HS-5 (cell line): ENCODE measurements around the gene IFT81.
"Not testable (repeated sequence)": the region's sequence is repeated elsewhere in the genome, so short reads cannot be mapped to it uniquely, and the experiment has no call there.

Experiments
- DNase-seq: peaks from one replicate; pipeline ENCODE4 v3.0.0-alpha.2; 2012; ENCODE audit warnings: low read depth

IFT81 gene

DNA sequence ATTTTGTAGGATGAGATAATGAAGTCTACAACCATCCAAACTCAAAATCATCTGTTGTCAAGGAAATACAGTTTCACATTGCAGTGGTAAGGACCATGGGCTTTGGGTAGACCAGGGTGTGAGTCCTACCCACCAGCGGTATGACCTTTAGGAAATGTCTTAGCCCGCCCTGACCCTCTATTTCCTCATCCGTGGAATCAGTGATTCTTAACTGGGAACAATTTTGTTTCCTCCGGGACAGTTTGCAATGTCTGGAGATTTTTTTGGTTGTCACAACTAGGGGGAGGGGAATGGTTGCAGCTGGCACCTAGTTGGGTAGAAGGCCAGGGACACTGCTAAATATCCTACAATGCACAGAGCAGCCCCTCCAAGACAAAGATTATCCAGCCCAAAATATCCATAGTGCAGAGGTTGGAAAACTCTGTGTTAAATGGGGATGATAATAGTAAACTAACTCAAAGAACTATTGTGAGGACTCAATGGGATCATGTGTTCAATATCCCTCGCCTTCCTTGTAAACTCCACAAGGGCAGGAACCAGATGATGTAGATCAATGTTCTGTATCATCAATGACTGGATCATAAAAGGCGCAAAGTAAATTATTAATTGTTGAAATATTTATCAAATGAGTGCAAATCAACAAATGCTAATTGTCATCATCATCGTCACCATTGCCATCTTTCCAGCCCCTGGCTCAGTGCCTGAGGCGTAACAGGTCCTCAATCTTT lies 15.7 kb upstream of the IFT81 start:
- DNase-seq, result no peak

GRCh38 chr12:110109037-110109836 lies 14.9 kb upstream of the IFT81 start:
- DNase-seq, result peak; percentile 91

GRCh38 chr12:110109837-110110535 lies 14.2 kb upstream of the IFT81 start:
- no peak for DNase-seq

DNA sequence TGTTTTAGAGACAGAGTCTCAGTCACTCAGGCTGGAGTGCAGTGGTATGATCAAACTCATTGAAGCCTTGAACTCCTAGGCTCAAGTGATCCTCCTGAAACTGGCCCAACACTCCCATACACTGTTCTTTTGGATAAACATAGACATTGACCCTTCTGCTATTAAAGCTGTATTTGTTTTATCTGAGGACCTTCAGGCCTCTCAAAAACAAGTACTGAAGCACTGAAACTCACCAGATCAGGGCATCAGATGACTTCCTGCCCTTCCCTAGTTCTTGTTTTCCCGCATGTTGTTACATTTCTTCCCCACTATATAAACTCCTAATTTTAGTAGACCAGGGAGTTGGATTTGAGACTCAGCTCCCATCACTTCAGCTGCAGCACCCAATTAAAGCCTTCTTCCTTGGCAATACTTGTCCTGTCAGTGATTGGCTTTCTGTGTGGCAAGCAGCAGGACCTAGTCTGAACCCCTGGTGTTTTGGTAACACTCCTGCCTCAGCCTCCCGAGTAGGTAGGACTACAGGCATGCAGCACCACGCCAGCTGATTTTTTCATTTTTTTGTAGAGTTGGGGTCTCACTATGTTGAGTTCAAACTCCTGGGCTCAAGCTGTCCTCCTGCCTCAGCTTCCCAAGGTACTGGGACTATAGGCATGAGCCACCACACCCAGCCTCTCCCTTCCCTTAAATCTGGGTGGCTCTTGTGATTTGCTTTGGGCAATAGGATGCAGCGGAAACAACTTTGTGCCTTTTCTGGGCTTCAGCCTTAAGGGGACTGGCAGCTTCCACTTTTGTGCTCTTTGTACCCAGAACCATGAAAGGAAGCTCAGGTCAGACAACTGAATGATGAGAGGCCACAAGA lies 12.5 kb upstream of the IFT81 start:
- DNase-seq, result no peak

DNA sequence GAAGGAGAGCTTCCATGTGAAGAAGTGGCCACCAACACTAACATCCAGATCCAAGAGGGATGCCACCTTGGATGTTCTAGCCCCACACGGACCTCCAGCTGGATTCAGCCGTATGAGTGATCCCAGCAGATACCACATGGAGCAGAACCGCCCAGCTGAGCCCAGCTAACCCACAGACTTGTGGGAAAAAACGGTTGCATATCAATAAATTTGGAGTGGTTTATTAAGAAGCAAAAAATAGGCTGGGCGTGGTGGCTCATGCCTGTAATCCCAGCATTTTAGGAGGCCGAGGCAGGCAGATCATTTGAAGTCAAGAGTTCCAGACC lies 11.9 kb upstream of the IFT81 start:
- DNase-seq, result no peak

DNA sequence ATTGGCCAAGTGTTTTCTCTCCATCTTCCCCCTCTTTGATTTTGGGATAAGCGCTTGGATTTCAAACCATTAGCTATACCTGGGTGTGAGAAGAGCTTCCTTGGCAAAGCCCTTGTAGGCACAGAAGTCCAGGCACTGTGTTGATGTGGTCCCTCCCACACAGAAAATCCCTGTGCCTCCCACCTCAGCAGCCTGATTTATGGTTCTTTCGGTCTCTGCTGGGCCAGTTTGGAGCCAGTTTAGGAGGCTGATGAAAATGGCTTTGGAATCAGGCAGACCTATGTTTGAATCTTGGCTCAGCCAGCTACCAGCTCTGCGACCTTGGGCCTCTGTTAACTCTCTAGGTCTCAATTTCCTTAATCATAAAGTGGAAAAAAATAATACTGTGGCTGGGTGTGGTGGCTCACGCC lies 9.6 kb upstream of the IFT81 start:
- DNase-seq, result no peak

DNA sequence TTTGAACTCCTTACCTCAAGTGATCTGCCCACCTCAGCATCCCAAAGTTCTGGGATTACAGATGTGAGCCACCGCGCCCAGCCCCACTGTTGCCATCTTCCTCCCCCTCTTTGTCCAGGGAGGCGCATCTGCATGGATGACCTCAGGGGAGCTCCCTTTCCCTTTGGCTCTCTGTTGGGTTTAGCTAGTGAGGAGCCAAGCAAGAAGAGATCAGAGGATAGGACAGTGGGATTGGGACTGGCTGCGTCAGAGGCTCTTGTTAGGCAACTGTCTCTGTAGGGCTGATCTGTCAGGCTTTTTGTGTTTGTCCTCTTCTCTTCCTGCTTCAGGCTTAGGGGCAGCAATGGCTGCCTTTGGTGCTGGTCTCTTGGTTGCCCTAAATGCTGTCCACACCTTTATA lies 8.5 kb upstream of the IFT81 start:
- no peak for DNase-seq

GRCh38 chr12:110116623-110117022 lies 7.5 kb upstream of the IFT81 start:
- no peak for DNase-seq

- not testable (repeated sequence) for DNase-seq
Measured at GRCh38 chr12:110117210-110117609, 6.9 kb upstream of the IFT81 start.

GRCh38 chr12:110117956-110118685 lies 6.0 kb upstream of the IFT81 start:
- DNase-seq, result no peak

DNA sequence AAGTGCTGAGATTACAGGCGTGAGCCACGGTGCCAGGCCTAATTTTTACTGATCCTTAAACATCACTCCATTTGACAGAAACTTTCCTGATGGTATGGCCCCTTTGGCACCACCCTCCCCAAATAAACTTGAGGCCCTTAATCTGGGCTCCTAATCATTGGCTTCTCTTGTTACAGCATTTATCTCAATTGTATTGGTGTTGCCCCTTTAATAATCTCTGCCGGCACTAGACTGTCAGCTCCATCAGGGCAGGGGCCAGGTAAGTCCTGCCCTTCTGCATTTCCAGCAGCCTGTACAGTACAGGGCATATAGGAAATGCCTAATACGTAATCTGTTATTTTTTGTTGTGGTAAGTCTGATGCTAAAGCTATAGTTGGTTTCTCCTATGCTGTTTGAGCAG lies 1.2 kb upstream of the IFT81 start:
- no peak for DNase-seq

GRCh38 chr12:110123919-110124268 lies 263 bp upstream of the IFT81 start:
- no peak for DNase-seq

GRCh38 chr12:110126557-110126956 lies 2.4 kb downstream of the IFT81 start:
- no peak for DNase-seq

DNA sequence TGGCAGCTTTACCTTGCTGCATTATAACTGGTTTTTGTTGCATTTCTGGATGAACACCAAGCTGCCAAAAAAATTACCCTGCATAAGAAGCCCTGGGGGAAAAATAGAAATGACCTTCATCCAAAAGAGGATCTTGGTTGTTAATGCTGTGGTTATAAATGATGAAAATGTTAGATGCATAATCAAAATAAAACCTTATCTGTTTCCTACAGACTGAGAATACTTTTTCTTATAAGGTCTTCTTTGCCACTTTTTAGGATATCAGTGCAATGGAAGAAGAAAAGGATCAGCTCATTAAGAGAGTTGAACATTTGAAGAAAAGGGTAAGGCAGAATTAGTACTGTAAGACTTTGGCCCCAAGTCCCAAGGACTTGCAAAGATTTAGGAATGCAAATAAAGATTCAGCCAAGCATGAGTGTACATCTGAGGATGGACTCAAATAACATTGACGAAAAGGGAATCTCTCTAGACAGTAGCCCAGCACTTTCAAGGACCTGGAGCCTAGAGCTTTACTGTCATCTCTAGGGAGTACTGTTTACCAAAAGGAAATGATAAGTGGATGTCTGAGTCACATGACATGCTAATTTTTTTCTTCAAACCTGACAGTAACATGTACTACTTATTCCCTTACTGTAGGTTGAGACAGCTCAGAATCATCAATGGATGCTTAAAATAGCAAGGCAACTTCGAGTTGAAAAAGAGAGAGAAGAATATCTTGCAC lies 10.7 kb downstream of the IFT81 start:
- peak; percentile 20 for DNase-seq

- no peak for DNase-seq
Measured at GRCh38 chr12:110135806-110136205, 11.6 kb downstream of the IFT81 start.

DNA sequence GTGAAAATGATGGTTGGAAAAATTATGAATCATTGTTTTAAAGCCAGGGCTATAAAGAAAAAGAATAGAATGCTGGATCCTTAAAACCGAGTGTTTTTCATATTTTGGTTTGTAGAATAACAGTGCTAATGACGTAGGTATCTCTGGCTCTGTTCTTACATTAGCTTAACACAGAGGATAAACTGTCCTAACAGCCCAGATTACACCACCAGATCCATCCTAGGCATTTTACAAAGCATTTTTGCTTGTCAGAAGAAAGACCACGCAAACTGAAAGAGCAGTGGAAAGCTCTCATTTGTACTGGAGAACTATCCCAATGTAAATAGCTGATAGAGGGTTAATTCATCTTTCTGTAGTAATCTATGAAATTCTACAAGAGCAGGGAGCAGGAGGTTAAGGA lies 13.6 kb downstream of the IFT81 start:
- DNase-seq, result no peak

DNA sequence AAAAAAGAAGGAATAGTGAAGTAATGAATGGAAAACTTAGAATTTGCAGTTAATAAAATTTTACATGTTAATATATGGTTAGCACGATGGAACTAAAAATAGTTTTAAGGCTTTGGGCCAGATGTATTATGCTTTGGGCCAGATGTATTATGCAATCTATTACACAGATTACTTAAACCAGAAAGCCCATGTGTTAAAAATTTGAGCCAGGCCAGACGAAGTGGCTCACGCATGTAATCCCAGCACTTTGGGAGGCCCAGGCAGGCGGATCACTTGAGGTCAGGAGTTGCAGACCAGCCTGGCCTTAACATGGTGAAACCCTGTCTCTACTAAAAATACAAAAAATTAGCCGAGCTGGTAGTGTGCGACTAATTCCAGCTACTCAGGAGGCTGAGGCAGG lies 17.2 kb downstream of the IFT81 start:
- DNase-seq, result peak; percentile 9

DNA sequence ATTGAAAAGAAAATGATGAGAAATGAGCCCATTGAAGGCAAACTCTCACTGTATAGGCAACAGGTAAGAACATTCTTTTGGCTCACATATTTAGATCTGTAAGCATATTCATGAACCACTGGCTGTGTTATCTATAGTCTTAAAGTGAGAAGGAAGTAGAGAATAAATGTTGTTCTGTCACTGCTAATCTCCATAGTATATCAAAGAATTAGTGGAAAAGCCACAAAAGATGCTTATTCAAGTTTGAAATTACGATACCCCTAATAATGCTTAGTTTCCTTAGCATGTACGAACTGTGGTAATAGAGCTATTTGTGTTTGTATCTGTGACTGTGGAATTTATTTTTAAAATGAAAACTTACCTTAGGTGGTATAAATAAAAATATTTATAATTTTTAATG lies 22.8 kb downstream of the IFT81 start:
- DNase-seq, result no peak

DNA sequence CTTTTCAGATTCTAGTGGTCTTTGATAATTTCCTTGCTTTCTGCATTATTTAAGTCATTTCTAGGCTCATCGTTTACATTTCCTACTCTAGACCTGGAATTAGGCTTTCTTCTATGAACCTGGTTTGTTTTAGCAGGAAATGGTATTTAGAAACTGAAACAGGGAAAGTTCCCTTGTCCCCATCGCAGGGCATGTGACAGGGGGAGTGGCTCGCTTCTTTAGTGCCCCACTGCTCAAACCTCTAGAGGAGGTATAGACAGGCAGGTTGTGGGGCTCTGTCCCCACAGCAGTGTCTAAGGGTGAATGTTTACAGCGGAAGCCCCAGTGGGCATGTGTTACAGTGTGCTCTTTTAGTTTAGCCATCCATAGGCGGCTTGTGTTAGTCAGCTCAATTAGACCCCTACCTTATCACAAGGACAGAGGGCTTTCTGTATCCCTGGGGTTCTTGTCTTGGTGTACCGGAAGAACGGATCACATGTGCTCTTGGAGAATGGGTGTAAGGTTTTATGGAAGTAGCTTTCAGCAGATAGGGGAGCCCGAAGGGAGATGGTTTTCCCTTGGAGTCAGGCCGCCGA lies 25.0 kb downstream of the IFT81 start:
- no peak for DNase-seq

- DNase-seq, result no peak
Measured at GRCh38 chr12:110156766-110157165, 32.6 kb downstream of the IFT81 start.

DNA sequence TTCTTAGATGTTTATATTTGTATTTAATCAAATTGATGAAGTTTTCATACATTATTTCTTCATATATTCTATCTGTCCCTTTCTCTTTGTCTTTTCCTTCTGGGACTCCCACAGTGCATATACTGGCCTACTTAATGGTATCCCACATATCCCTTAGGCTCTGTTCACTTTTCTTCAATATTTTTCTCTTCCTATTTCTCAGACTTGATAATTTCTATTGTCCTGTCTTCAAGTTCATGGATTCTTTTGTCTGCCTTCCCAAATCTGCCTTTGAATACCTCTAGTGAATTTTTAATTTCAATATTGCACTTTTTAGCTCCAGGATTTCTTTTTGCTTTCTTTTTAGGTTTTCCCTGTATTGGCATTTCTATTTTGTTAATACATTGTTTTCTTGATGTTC lies 33.4 kb downstream of the IFT81 start:
- no peak for DNase-seq
